ENCODE data around the gene SUGP2. TPM values are rescaled to one million over a fixed set of nuclear protein-coding genes. Genes with fewer than 3 reads are reported as not detected.

The SUGP2 gene
- total RNA-seq, 1 donor from 2014 or later, result 129 TPM

GRCh38 chr19:18991006-18991405 is 42.3 kb downstream of the SUGP2 start:
- peaks cover 6% of the 10 kb centered on the region for H3K27me3 Mint-ChIP-seq (ENCODE audit: low read depth)
- H3K9me3 Mint-ChIP-seq, result no peaks in the 10 kb centered on the region
- H3K27ac Mint-ChIP-seq, result no peak overlapping the region
- no peak overlapping the region for H3K4me3 Mint-ChIP-seq (ENCODE audit: low read depth)
- DNase-seq (ENCODE audit: low spot score), result no peak
- peaks cover 35% of the 10 kb centered on the region for H3K36me3 Mint-ChIP-seq (ENCODE audit: low read depth)
- no peaks in the 10 kb centered on the region for H3K4me1 Mint-ChIP-seq (ENCODE audit: low read depth)
- intact Hi-C loops (cut with micrococcal nuclease), result no loop called here

GRCh38 chr19:18990128-18990708 is 43.1 kb downstream of the SUGP2 start:
- Mint-ChIP-seq H3K27me3 (ENCODE audit: low read depth) (peaks cover 14% of the 10 kb centered on the region), H3K4me1 (ENCODE audit: low read depth) (no peaks in the 10 kb centered on the region), H3K36me3 (ENCODE audit: low read depth) (peaks cover 34% of the 10 kb centered on the region), H3K9me3 (no peaks in the 10 kb centered on the region), H3K27ac (no peak overlapping the region), H3K4me3 (ENCODE audit: low read depth) (no peak overlapping the region)
- intact Hi-C loops (cut with micrococcal nuclease), result no loop called here
- no peak for DNase-seq (ENCODE audit: low spot score)

GRCh38 chr19:18989316-18989715 is 44.0 kb downstream of the SUGP2 start:
- H3K4me3 Mint-ChIP-seq (ENCODE audit: low read depth), result no peak overlapping the region
- no peaks in the 10 kb centered on the region for H3K9me3 Mint-ChIP-seq
- peaks cover 27% of the 10 kb centered on the region for H3K36me3 Mint-ChIP-seq (ENCODE audit: low read depth)
- intact Hi-C loops (cut with micrococcal nuclease), result no loop called here
- no peak for DNase-seq (ENCODE audit: low spot score)
- H3K27ac Mint-ChIP-seq, result no peak overlapping the region
- no peaks in the 10 kb centered on the region for H3K4me1 Mint-ChIP-seq (ENCODE audit: low read depth)
- H3K27me3 Mint-ChIP-seq (ENCODE audit: low read depth), result peaks cover 19% of the 10 kb centered on the region

- intact Hi-C loops (cut with micrococcal nuclease), result no loop called here
- no peaks in the 10 kb centered on the region for H3K9me3 Mint-ChIP-seq
- H3K27me3 Mint-ChIP-seq (ENCODE audit: low read depth), result peaks cover 23% of the 10 kb centered on the region
- H3K27ac Mint-ChIP-seq, result no peak overlapping the region
- no peaks in the 10 kb centered on the region for H3K4me1 Mint-ChIP-seq (ENCODE audit: low read depth)
- no peak for DNase-seq (ENCODE audit: low spot score)
- H3K4me3 Mint-ChIP-seq (ENCODE audit: low read depth), result no peak overlapping the region
- H3K36me3 Mint-ChIP-seq (ENCODE audit: low read depth), result peaks cover 8% of the 10 kb centered on the region
Observed at GRCh38 chr19:18987456-18987855, 45.9 kb downstream of the SUGP2 start.

GRCh38 chr19:18985257-18985656 is 48.1 kb downstream of the SUGP2 start:
- intact Hi-C loops (cut with micrococcal nuclease), result no loop called here
- Mint-ChIP-seq H3K27me3 (ENCODE audit: low read depth) (peaks cover 27% of the 10 kb centered on the region), H3K4me1 (ENCODE audit: low read depth) (no peaks in the 10 kb centered on the region), H3K9me3 (no peaks in the 10 kb centered on the region), H3K4me3 (ENCODE audit: low read depth) (no peak overlapping the region), H3K36me3 (ENCODE audit: low read depth) (no peaks in the 10 kb centered on the region), H3K27ac (no peak overlapping the region)
- no peak for DNase-seq (ENCODE audit: low spot score)

GRCh38 chr19:18984251-18984650 is 49.1 kb downstream of the SUGP2 start:
- H3K27ac Mint-ChIP-seq, result no peak overlapping the region
- H3K4me3 Mint-ChIP-seq (ENCODE audit: low read depth), result no peak overlapping the region
- peaks cover 27% of the 10 kb centered on the region for H3K27me3 Mint-ChIP-seq (ENCODE audit: low read depth)
- no peaks in the 10 kb centered on the region for H3K9me3 Mint-ChIP-seq
- no peaks in the 10 kb centered on the region for H3K36me3 Mint-ChIP-seq (ENCODE audit: low read depth)
- no peaks in the 10 kb centered on the region for H3K4me1 Mint-ChIP-seq (ENCODE audit: low read depth)
- DNase-seq (ENCODE audit: low spot score), result no peak
- intact Hi-C loops (cut with micrococcal nuclease), result no loop called here

- no peak for DNase-seq (ENCODE audit: low spot score)
- Mint-ChIP-seq H3K36me3 (ENCODE audit: low read depth) (no peaks in the 10 kb centered on the region), H3K27me3 (ENCODE audit: low read depth) (peaks cover 27% of the 10 kb centered on the region), H3K4me1 (ENCODE audit: low read depth) (no peaks in the 10 kb centered on the region), H3K4me3 (ENCODE audit: low read depth) (no peak overlapping the region), H3K9me3 (no peaks in the 10 kb centered on the region), H3K27ac (no peak overlapping the region)
- intact Hi-C loops (cut with micrococcal nuclease), result no loop called here
Observed at GRCh38 chr19:18982669-18983068, 50.6 kb downstream of the SUGP2 start.

GRCh38 chr19:18980432-18981020 is 52.8 kb downstream of the SUGP2 start:
- no peak overlapping the region for H3K27ac Mint-ChIP-seq

GRCh38 chr19:18978616-18979015 is 54.7 kb downstream of the SUGP2 start:
- Mint-ChIP-seq H3K36me3 (ENCODE audit: low read depth) (no peaks in the 10 kb centered on the region), H3K27ac (no peak overlapping the region), H3K4me1 (ENCODE audit: low read depth) (no peaks in the 10 kb centered on the region), H3K4me3 (ENCODE audit: low read depth) (no peak overlapping the region), H3K27me3 (ENCODE audit: low read depth) (peaks cover 7% of the 10 kb centered on the region), H3K9me3 (no peaks in the 10 kb centered on the region)
- no peak for DNase-seq (ENCODE audit: low spot score)
- intact Hi-C loops (cut with micrococcal nuclease), result no loop called here

More at GRCh38 chr19:18980432-18981020, 52.8 kb downstream of the SUGP2 start:
- H3K4me1 Mint-ChIP-seq (ENCODE audit: low read depth), result no peaks in the 10 kb centered on the region
- no peaks in the 10 kb centered on the region for H3K36me3 Mint-ChIP-seq (ENCODE audit: low read depth)
- no peak for DNase-seq (ENCODE audit: low spot score)
- H3K4me3 Mint-ChIP-seq (ENCODE audit: low read depth), result no peak overlapping the region
- peaks cover 16% of the 10 kb centered on the region for H3K27me3 Mint-ChIP-seq (ENCODE audit: low read depth)
- intact Hi-C loops (cut with micrococcal nuclease), result no loop called here
- no peaks in the 10 kb centered on the region for H3K9me3 Mint-ChIP-seq

- H3K4me3 Mint-ChIP-seq (ENCODE audit: low read depth), result no peak overlapping the region
- intact Hi-C loops (cut with micrococcal nuclease), result no loop called here
- no peak overlapping the region for H3K27ac Mint-ChIP-seq
- no peaks in the 10 kb centered on the region for H3K36me3 Mint-ChIP-seq (ENCODE audit: low read depth)
- no peaks in the 10 kb centered on the region for H3K27me3 Mint-ChIP-seq (ENCODE audit: low read depth)
- no peaks in the 10 kb centered on the region for H3K9me3 Mint-ChIP-seq
- no peak for DNase-seq (ENCODE audit: low spot score)
- H3K4me1 Mint-ChIP-seq (ENCODE audit: low read depth), result peaks cover 3% of the 10 kb centered on the region
Observed at GRCh38 chr19:18975869-18976268, 57.4 kb downstream of the SUGP2 start.

GRCh38 chr19:18975011-18975410 is 58.3 kb downstream of the SUGP2 start:
- intact Hi-C loops (cut with micrococcal nuclease), result no loop called here
- H3K36me3 Mint-ChIP-seq (ENCODE audit: low read depth), result no peaks in the 10 kb centered on the region
- no peaks in the 10 kb centered on the region for H3K9me3 Mint-ChIP-seq
- H3K4me1 Mint-ChIP-seq (ENCODE audit: low read depth), result peaks cover 3% of the 10 kb centered on the region
- no peak for DNase-seq (ENCODE audit: low spot score)
- no peaks in the 10 kb centered on the region for H3K27me3 Mint-ChIP-seq (ENCODE audit: low read depth)
- no peak overlapping the region for H3K4me3 Mint-ChIP-seq (ENCODE audit: low read depth)
- no peak overlapping the region for H3K27ac Mint-ChIP-seq

GRCh38 chr19:18972851-18973250 is 60.5 kb downstream of the SUGP2 start:
- no peak overlapping the region for H3K27ac Mint-ChIP-seq
- H3K27me3 Mint-ChIP-seq (ENCODE audit: low read depth), result no peaks in the 10 kb centered on the region
- no peak for DNase-seq (ENCODE audit: low spot score)
- no peaks in the 10 kb centered on the region for H3K9me3 Mint-ChIP-seq
- no peaks in the 10 kb centered on the region for H3K36me3 Mint-ChIP-seq (ENCODE audit: low read depth)
- intact Hi-C loops (cut with micrococcal nuclease), result no loop called here
- peaks cover 3% of the 10 kb centered on the region for H3K4me1 Mint-ChIP-seq (ENCODE audit: low read depth)
- no peak overlapping the region for H3K4me3 Mint-ChIP-seq (ENCODE audit: low read depth)

GRCh38 chr19:18972301-18972811 is 61.0 kb downstream of the SUGP2 start:
- H3K4me1 Mint-ChIP-seq (ENCODE audit: low read depth), result peaks cover 3% of the 10 kb centered on the region
- DNase-seq (ENCODE audit: low spot score), result no peak
- intact Hi-C loops (cut with micrococcal nuclease), result no loop called here
- no peaks in the 10 kb centered on the region for H3K27me3 Mint-ChIP-seq (ENCODE audit: low read depth)
- no peaks in the 10 kb centered on the region for H3K36me3 Mint-ChIP-seq (ENCODE audit: low read depth)
- no peak overlapping the region for H3K4me3 Mint-ChIP-seq (ENCODE audit: low read depth)
- no peaks in the 10 kb centered on the region for H3K9me3 Mint-ChIP-seq
- no peak overlapping the region for H3K27ac Mint-ChIP-seq

All from activated T-helper 2 cell treated with anti-CD3 and anti-CD28 coated beads, Interferon-gamma antibody, Interleukin-2, Interleukin-4, amounts not matched to agents 10 μg/mL and 5 μg/mL and 100 μg/mL, durations not matched to agents 14 hours and 24 hours and 36 hours (primary cell).